ENCODE measurements around the gene ZNF70. TPM values are rescaled to one million over a fixed set of nuclear protein-coding genes. Genes with fewer than 3 reads are reported as not detected.

Gene ZNF70
- total RNA-seq, 1 donor from 2014 or later, result 4.9 TPM

GRCh38 chr22:23754220-23754919, 3.5 kb upstream of the ZNF70 start, which contains the start of gene VPREB3:
Gene VPREB3, minus strand, starts transcription at chr22:23754425. Its CDS starts 62 bp downstream, at chr22:23754363.
- ChIA-PET CTCF (interaction anchor here (0.9 to 2.0 kb wide), 2 partner anchors 17 to 96 kb away, joined by 3 to 6 read pairs; no protein-coding TSS in a partner anchor), POLR2A (interaction anchor here (0.6 to 10.8 kb wide), 6 partner anchors 14 to 1587 kb away, joined by 4 to 229 read pairs (median 18); partner anchors contain the start of genes C22orf15, CHCHD10, MMP11 and SLC2A11)
- Mint-ChIP-seq H3K9me3 (no peaks in the 10 kb centered on the region), H3K4me1 (peaks cover 69% of the 10 kb centered on the region), H3K36me3 (ENCODE audit: low read depth) (no peaks in the 10 kb centered on the region), H3K27ac (peak within 1 kb of the TSS; percentile 95), H3K4me3 (peak within 1 kb of the TSS; percentile 87), H3K27me3 (no peaks in the 10 kb centered on the region)
- ATAC-seq (ENCODE audit: low read depth), result no peak
- DNase-seq, result peak; percentile 33
- intact Hi-C loops (cut with micrococcal nuclease), result loop anchor here (10.0 kb wide), 1 partner anchor 680 kb away; no protein-coding TSS in a partner anchor
- TF ChIP-seq CTCF (IDR thresholded peaks at IDR 0.05), result no peak

DNA sequence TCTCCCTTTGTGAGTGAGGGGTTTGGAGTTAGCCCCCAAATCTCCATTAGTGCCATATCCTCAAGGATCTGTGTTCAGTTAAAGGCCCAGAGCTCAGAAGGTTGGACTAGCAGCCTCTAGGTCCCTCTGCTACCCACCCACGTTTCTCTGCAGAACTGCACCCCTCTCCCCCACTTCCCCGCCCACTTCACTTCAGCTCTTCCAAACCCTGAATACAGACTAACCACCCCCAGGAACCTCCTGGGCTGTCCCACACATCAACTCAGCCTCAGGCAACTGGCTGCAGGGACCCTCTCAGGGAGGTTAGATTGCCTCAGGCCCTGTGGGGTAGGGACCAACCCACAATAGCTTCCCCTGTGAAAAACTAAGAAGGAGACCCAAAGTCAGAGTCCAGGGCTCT, 2.5 kb upstream of the ZNF70 start:
- POLR2A ChIA-PET, result interaction anchor here (0.7 to 10.8 kb wide), 7 partner anchors 15 to 1586 kb away, joined by 4 to 229 read pairs (median 19); partner anchors contain the start of genes C22orf15, CHCHD10, DERL3 and MMP11
- TF ChIP-seq CTCF (IDR thresholded peaks at IDR 0.05), result no peak
- peak overlapping the region; percentile 95 for H3K27ac Mint-ChIP-seq
- peak overlapping the region; percentile 87 for H3K4me3 Mint-ChIP-seq
- no peaks in the 10 kb centered on the region for H3K27me3 Mint-ChIP-seq
- CTCF ChIA-PET, result interaction anchor here (1.1 kb wide), 1 partner anchor 96 kb away, joined by 3 read pairs; no protein-coding TSS in a partner anchor
- no peaks in the 10 kb centered on the region for H3K36me3 Mint-ChIP-seq (ENCODE audit: low read depth)
- no peaks in the 10 kb centered on the region for H3K9me3 Mint-ChIP-seq
- DNase-seq (no peak), ATAC-seq (ENCODE audit: low read depth) (no peak)
- H3K4me1 Mint-ChIP-seq, result peaks cover 69% of the 10 kb centered on the region
- intact Hi-C loops (cut with micrococcal nuclease), result loop anchor here (10.0 kb wide), 1 partner anchor 681 kb away; no protein-coding TSS in a partner anchor

GRCh38 chr22:23752750-23753149, 1.8 kb upstream of the ZNF70 start:
- no peaks in the 10 kb centered on the region for H3K36me3 Mint-ChIP-seq (ENCODE audit: low read depth)
- ATAC-seq (ENCODE audit: low read depth), result peak; percentile 56
- no peak for TF ChIP-seq CTCF (IDR thresholded peaks at IDR 0.05)
- peak overlapping the region; percentile 95 for H3K27ac Mint-ChIP-seq
- H3K27me3 Mint-ChIP-seq, result no peaks in the 10 kb centered on the region
- peak; percentile 45 for DNase-seq
- H3K9me3 Mint-ChIP-seq, result no peaks in the 10 kb centered on the region
- POLR2A ChIA-PET, result interaction anchor here (0.5 to 10.8 kb wide), 15 partner anchors 9 to 803 kb away, joined by 3 to 229 read pairs (median 8); partner anchors contain the start of genes C22orf15, CABIN1, CHCHD10 and DERL3
- intact Hi-C loops (cut with micrococcal nuclease), result loop anchor here (1.0 to 10.0 kb wide), 9 partner anchors 11 to 682 kb away; partner anchors contain the start of gene SMARCB1
- CTCF ChIA-PET, result interaction anchor here (1.1 to 1.7 kb wide), 2 partner anchors 97 to 105 kb away, joined by 3 to 5 read pairs; partner anchors contain the start of gene SLC2A11
- peaks cover 67% of the 10 kb centered on the region for H3K4me1 Mint-ChIP-seq
- peak overlapping the region; percentile 87 for H3K4me3 Mint-ChIP-seq

GRCh38 chr22:23752090-23752691, 1.3 kb upstream of the ZNF70 start:
- ATAC-seq (ENCODE audit: low read depth) (peak; percentile 73), DNase-seq (peak; percentile 81)
- Mint-ChIP-seq H3K36me3 (ENCODE audit: low read depth) (no peaks in the 10 kb centered on the region), H3K4me3 (peak overlapping the region; percentile 87), H3K9me3 (no peaks in the 10 kb centered on the region), H3K27ac (peak overlapping the region; percentile 95), H3K27me3 (no peaks in the 10 kb centered on the region), H3K4me1 (peaks cover 65% of the 10 kb centered on the region)
- ChIA-PET CTCF (interaction anchor here (1.1 to 1.7 kb wide), 3 partner anchors 98 to 105 kb away, joined by 3 to 7 read pairs (median 5); partner anchors contain the start of gene SLC2A11), POLR2A (interaction anchor here (0.5 to 10.8 kb wide), 20 partner anchors 10 to 983 kb away, joined by 3 to 229 read pairs (median 6); partner anchors contain the start of genes C22orf15, CABIN1, CHCHD10 and DERL3)
- intact Hi-C loops (cut with micrococcal nuclease), result loop anchor here (1.0 to 10.0 kb wide), 9 partner anchors 11 to 683 kb away; partner anchors contain the start of gene SMARCB1
- no peak for TF ChIP-seq CTCF (IDR thresholded peaks at IDR 0.05)

Measured in activated B cell treated with CpG ODN at 0.5 μM for 24 hours (primary cell).